Heart right ventricle (tissue), 16 donors: ENCODE data around the gene SRSF2. TPM values are rescaled to one million over a fixed set of nuclear protein-coding genes. Genes with fewer than 3 reads are reported as not detected.

Experiments used
- ATAC-seq, 8 donors: fragments of 200-7000 bp; cut with Tn5 transposase; one replicate each; pipeline ENCODE4 v1.9.1; 2020; ENCODE audit warnings: mild to moderate bottlenecking in 8 of 8, moderate library complexity in 8 of 8, moderate number of reproducible peaks in 1 of 8
- DNase-seq, 2 donors: peaks; one replicate each; pipeline ENCODE4 v3.0.0-alpha.2; 2020
- H3K27ac ChIP-seq, 10 donors: fragments of 200-600 bp; sonication (generic) in 2 of 10; one replicate each; pipeline versions ENCODE4 v1.5.0 to v1.8.0; 2020 to 2022; ENCODE audit warnings: mild to moderate bottlenecking in 3 of 10
- H3K27me3 ChIP-seq, 7 donors: fragments of 200-600 bp; one replicate each; pipeline ENCODE4 v1.8.0; 2021 to 2022; ENCODE audit warnings: mild to moderate bottlenecking in 2 of 7
- H3K36me3 ChIP-seq, 9 donors: fragments of 200-600 bp; sonication (generic) in 1 of 9; one replicate each; pipeline versions ENCODE4 v1.5.0 to v1.8.0; 2020 to 2022; ENCODE audit warnings: mild to moderate bottlenecking in 2 of 9
- H3K4me1 ChIP-seq, 9 donors: fragments of 200-600 bp; sonication (generic) in 1 of 9; one replicate each; pipeline versions ENCODE4 v1.5.0 to v1.8.0; 2020 to 2022; ENCODE audit warnings: mild to moderate bottlenecking in 4 of 9
- H3K4me3 ChIP-seq, 10 donors: fragments of 200-600 bp; sonication (generic) in 2 of 10; one replicate each; pipeline versions ENCODE4 v1.5.0 to v1.8.0; 2020 to 2022; ENCODE audit warnings: mild to moderate bottlenecking in 7 of 10, moderate library complexity in 2 of 10
- H3K9me3 ChIP-seq, 11 donors: fragments of 200-600 bp in 10 of 11; sonication (generic) in 2 of 11; one replicate each; pipeline versions ENCODE4 v1.5.0 to v1.8.0; 2013 to 2022; ENCODE audit warnings: mild to moderate bottlenecking in 2 of 11, control low read depth in 1 of 11, moderate library complexity in 1 of 11
- WGBS, 2 donors: extraction: QIAGEN DNeasy Blood & Tissue Kit; methylation state at CpG; one replicate each; pipeline ENCODE4 v1.1.7; 2013; ENCODE audit warnings: inconsistent platforms in 1 of 2; 5-methylcytosine and 5-hydroxymethylcytosine counted together
- intact Hi-C, 10 donors: fragments of 100-400 bp; cut with DNase I; formaldehyde crosslinking; loops; one replicate each; pipeline versions ENCODE4 v1.11.1 to v1.14.2; 2022
- polyA plus RNA-seq, 2 donors: library from polyadenylated mRNA; stranded (reverse); fragments of 200-250 nt; gene quantifications; one replicate each; pipeline ENCODE4 v1.2.3, GENCODE V29; 2013
- total RNA-seq, 10 donors: library from RNA; stranded (reverse); fragmentation: NEBNext Ultra II Directional in 3 of 10; extraction: Animal tissue kit (Norgen Biotek cat#: 25700) in 3 of 10; gene quantifications; one replicate each; pipeline versions ENCODE4 v1.2.1 to v1.2.4, GENCODE V29; 2021 to 2023
- TF ChIP-seq, protein P1 (sequence below), 9 donors: fragments of 200-600 bp; sonication (generic) in 2 of 9; IDR thresholded peaks; one replicate each; pipeline versions ENCODE4 v1.5.0 to v1.8.0; 2021 to 2022; ENCODE audit warnings: antibody characterized with exemption in 9 of 9, mild to moderate bottlenecking in 5 of 9, moderate library complexity in 1 of 9
- donor health status: Arrhythmogenic right ventricular cardiomyopathy.
- donor health status: ischemic (EF 13 %, LVEDD 7.1; RV severe dilation, severe dysfunction).
- donor health status: healthy with polysubstance abuse.
- donor health status: DM: no; HTN: yes; CAD: no.
- donor health status: DM: no; HTN: no; CAD: no.
- donor health status: ischemic (EF 25% LVEDD 6.9; RV normal size, moderate dysfunction).
- donor health status: ischemic (EF 25% LVEDD 5.7; RV mildly dilated, moderate dysfunction).
- donor health status: healthy.
- donor health status: DM: yes; HTN: yes; CAD: no.
- donor health status: Ischemic cardiomyopathy.
- donor health status: ischemic (EF 35%, LVEDD 5.7; RV mildly dilated, moderate dysfunction).
- donor health status: nonischemic (EF 11% LVEDD 7.7; RV severe dilation, severe dysfunction).
- donor health status: DM: yes; HTN: yes; CAD: no.
- donor health status: PGD.
- donor health status: ischemic (EF 29% LVEDD 5.4; RV normal size, mild dysfunction).
- donor health status: nonischemic (EF 23%, LVEDD 6.1; RV moderate dilation, normal function).

The SRSF2 gene
- total and polyA plus RNA-seq, 12 donors = 58.8 to 109 (median 79.8) TPM

DNA sequence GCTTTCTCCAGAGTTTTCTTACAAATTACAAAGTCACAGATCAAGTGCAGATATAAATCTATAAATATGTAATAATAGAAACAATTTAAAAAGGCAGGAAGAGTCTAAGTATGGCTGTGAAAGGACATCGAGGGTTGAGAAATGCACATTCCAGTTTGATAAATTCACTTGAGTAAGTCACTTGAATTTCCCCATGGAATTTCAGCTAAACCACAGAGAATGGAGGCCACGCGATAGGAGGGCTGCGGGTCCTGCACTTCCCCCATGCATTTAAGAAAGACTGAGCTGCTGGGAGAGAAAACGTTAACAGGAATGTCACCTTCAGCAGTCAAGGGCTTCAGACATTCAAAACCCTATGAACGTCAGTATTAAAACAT lies 20.3 kb downstream of the SRSF2 start:
- no peaks in the 10 kb centered on the region for H3K9me3 ChIP-seq
- 48 to 49% methylated on average over 6 of the region's 6 CpGs for WGBS, 2 donors
- H3K27me3 ChIP-seq = no peaks in the 10 kb centered on the region
- intact Hi-C loops = loop anchor here in 2 of 10 donors (5.0 to 10.0 kb wide), 2 partner anchors 35 to 162 kb away; no protein-coding TSS in a partner anchor
- H3K4me3 ChIP-seq = peak overlapping the region in 1 of 10 donors; percentile 17
- DNase-seq (no peak), ATAC-seq (no peak)
- TF ChIP-seq, protein P1, sequence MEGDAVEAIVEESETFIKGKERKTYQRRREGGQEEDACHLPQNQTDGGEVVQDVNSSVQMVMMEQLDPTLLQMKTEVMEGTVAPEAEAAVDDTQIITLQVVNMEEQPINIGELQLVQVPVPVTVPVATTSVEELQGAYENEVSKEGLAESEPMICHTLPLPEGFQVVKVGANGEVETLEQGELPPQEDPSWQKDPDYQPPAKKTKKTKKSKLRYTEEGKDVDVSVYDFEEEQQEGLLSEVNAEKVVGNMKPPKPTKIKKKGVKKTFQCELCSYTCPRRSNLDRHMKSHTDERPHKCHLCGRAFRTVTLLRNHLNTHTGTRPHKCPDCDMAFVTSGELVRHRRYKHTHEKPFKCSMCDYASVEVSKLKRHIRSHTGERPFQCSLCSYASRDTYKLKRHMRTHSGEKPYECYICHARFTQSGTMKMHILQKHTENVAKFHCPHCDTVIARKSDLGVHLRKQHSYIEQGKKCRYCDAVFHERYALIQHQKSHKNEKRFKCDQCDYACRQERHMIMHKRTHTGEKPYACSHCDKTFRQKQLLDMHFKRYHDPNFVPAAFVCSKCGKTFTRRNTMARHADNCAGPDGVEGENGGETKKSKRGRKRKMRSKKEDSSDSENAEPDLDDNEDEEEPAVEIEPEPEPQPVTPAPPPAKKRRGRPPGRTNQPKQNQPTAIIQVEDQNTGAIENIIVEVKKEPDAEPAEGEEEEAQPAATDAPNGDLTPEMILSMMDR (IDR thresholded peaks at IDR 0.05) = no peak
- H3K36me3 ChIP-seq = peaks cover 0 to 92% (median 54%) of the 10 kb centered on the region in 9 donors
- H3K27ac ChIP-seq = peak overlapping the region in 9 of 10 donors; percentile 35 to 87 (median 66)
- H3K4me1 ChIP-seq = peaks cover 17 to 69% (median 55%) of the 10 kb centered on the region in 9 donors

DNA sequence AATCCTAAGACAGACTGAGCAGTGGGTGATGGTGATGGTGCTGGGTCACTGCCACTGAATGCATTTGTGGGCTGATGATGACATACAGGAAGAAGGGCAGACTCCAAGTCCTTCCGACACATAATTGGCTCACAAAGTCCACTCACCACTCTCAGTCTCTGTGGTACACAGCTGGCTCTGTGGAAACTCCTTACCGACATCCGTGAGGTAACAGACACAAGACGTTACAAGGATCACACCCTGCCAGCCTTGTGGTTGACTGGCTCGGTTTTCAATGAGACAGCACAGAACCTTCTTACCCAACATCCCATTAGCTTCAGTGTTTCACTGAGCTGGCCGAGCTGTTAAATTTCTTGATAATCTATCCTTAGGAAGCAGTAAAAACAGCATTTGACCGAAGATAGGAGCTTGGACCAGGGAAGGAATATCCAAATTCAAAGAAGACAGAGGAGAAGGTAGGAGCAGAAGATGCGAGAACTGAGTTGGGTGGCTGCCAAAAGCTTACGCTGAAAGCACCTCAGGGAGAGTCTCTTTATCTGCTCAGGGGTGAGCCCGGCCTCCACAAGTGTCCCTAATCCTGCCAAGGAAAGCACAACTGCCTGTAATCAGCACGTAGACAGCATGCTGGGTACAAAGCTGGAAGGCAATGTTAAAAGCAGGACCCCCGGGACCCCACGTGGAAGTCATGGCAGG lies 20.8 kb downstream of the SRSF2 start:
- ATAC-seq = peak in 7 of 8 donors; percentile 37 to 89 (median 56)
- H3K27me3 ChIP-seq = no peaks in the 10 kb centered on the region
- intact Hi-C loops = loop anchor here in 2 of 10 donors (5.0 to 10.0 kb wide), 2 partner anchors 34 to 161 kb away; no protein-coding TSS in a partner anchor
- H3K4me1 ChIP-seq = peaks cover 19 to 69% (median 55%) of the 10 kb centered on the region in 9 donors
- TF ChIP-seq, protein P1 (IDR thresholded peaks at IDR 0.05) = no peak
- H3K27ac ChIP-seq = peak overlapping the region in 9 of 10 donors; percentile 35 to 87 (median 66)
- peak overlapping the region in 1 of 10 donors; percentile 17 for H3K4me3 ChIP-seq
- 31 to 36% methylated on average over 13 of the region's 13 CpGs for WGBS, 2 donors
- peaks cover 0 to 87% (median 49%) of the 10 kb centered on the region in 9 donors for H3K36me3 ChIP-seq
- no peak for DNase-seq
- H3K9me3 ChIP-seq = no peaks in the 10 kb centered on the region

DNA sequence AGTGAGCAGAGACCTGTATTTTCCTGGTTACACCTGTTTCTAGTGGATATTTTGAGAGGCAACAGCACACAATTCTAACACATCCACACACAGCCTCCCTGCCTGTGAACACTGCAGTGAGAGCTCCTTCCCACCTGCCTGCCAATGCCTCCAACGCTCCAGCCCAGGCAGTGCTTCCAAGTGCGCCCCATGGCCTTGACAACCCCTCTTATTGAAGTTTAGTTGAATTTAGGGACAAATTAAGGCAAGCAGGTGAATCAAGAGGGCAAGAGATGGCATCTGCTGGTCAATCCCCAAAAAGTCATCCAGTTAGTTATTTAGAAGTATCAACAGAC lies 21.7 kb downstream of the SRSF2 start:
- Histone ChIP-seq H3K36me3 (peaks cover 0 to 78% (median 41%) of the 10 kb centered on the region in 9 donors), H3K27ac (peak overlapping the region in 8 of 10 donors; percentile 39 to 87 (median 62)), H3K27me3 (no peaks in the 10 kb centered on the region), H3K4me3 (peak overlapping the region in 1 of 10 donors; percentile 16), H3K9me3 (no peaks in the 10 kb centered on the region), H3K4me1 (peaks cover 20 to 64% (median 50%) of the 10 kb centered on the region in 9 donors)
- DNase-seq (no peak), ATAC-seq (no peak)
- intact Hi-C loops = loop anchor here in 5 of 10 donors (2.0 to 10.0 kb wide), 5 partner anchors 33 to 161 kb away; no protein-coding TSS in a partner anchor
- 71 to 80% methylated on average over 2 of the region's 2 CpGs for WGBS, 2 donors
- TF ChIP-seq, protein P1 (IDR thresholded peaks at IDR 0.05) = no peak

DNA sequence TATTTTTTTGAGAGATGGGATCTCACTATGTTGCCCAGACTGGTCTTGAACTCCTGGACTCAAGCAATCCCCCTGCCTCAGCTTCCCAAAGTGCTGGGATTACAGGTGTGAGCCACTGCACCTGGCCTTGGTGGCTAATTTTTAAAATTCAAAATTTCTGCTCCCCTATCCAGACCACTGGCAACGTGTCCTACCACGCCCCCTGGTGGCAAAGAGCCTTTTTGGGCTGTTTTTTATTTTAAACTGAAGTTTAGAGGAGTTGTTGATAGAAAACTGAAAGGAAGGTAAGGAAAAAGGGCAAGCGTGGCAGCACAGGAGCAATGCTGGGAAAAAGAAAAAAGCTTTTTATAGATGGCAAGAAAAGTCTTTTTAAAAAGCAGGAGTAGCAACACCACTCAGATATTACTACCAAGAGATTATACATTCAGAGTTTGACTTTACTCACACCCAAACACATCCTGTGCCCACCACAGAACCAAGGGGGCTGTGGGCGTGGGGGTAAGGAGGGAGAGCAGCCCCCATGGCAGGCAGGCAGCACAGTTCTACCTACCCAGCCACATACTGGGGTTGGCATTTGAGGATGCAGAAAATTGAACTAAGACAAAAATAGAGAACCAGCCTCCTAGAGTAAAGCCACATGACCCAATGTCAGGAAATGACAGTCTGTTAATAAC lies 22.2 kb downstream of the SRSF2 start:
- intact Hi-C loops = loop anchor here in 8 of 10 donors (2.0 to 10.0 kb wide), 8 partner anchors 33 to 160 kb away; no protein-coding TSS in a partner anchor
- Histone ChIP-seq H3K4me3 (no peak overlapping the region), H3K27ac (peak overlapping the region in 8 of 10 donors; percentile 39 to 87 (median 62)), H3K9me3 (no peaks in the 10 kb centered on the region), H3K27me3 (no peaks in the 10 kb centered on the region), H3K36me3 (peaks cover 0 to 73% (median 36%) of the 10 kb centered on the region in 9 donors), H3K4me1 (peaks cover 20 to 65% (median 49%) of the 10 kb centered on the region in 9 donors)
- TF ChIP-seq, protein P1 (IDR thresholded peaks at IDR 0.05) = peak; percentile 68 to 89 (median 87)
- ATAC-seq (peak in 3 of 8 donors; percentile 1 to 35 (median 34)), DNase-seq (peak; percentile 70 to 79)
- 24 to 29% methylated on average over 4 of the region's 4 CpGs for WGBS, 2 donors
